Tibial nerve (tissue), 4 donors: Measurements from ENCODE around the gene PLEKHG2.
A peak's percentile ranks its signal among the peaks of the same experiment; 100 is the strongest.

Experiments
- CTCF ChIP-seq, 5 experiments: fragments of 200-600 bp in 3 of 5; fragments of 450-650 bp in 2 of 5; sonication (generic) in 3 of 5; IDR thresholded peaks; one replicate each; pipeline ENCODE4 v1.5.1; 2016 to 2019; ENCODE audit warnings: antibody characterized with exemption in 5 of 5, mild to moderate bottlenecking in 3 of 5, moderate library complexity in 2 of 5
- EP300 ChIP-seq, 2 donors: sonication (generic); formaldehyde crosslinking; IDR thresholded peaks; one replicate each; pipeline ENCODE4 v1.6.1; 2017; ENCODE audit warnings: antibody characterized with exemption in 2 of 2, mild to moderate bottlenecking in 1 of 2
- POLR2A ChIP-seq, 2 donors: fragments of 450-650 bp; IDR thresholded peaks; one replicate each; pipeline ENCODE4 v1.6.1; 2017; ENCODE audit warnings: antibody characterized with exemption in 2 of 2, mild to moderate bottlenecking in 2 of 2, moderate library complexity in 2 of 2

- TF ChIP-seq POLR2A (IDR thresholded peaks at IDR 0.05) (peak; percentile 80 to 92), CTCF (IDR thresholded peaks at IDR 0.05) (peak in 2 of 5 experiments; percentile 48 to 62), EP300 (IDR thresholded peaks at IDR 0.05) (peak; percentile 70 to 98)
Measured at GRCh38 chr19:39390751-39391437, 21.6 kb upstream of the PLEKHG2 start, which contains the start of the genes MED29 and PAF1.
